ENCODE data around the gene SNAI3. TPM values are rescaled to one million over a fixed set of nuclear protein-coding genes. Genes with fewer than 3 reads are reported as not detected.

SNAI3 gene
- polyA plus RNA-seq, 1 donor, result 0.58 TPM

- no peak for DNase-seq
These were observed 19.5 kb upstream of the SNAI3 start for GRCh38 chr16:88705801-88706228.

GRCh38 chr16:88705076-88705684 is 18.9 kb upstream of the SNAI3 start:
- no peak for DNase-seq

- no peak for DNase-seq
These were observed 17.4 kb upstream of the SNAI3 start for GRCh38 chr16:88703486-88704309.

- no peak for DNase-seq
These were observed 16.3 kb upstream of the SNAI3 start for GRCh38 chr16:88702371-88703210.

GRCh38 chr16:88701581-88702370 is 15.5 kb upstream of the SNAI3 start:
- DNase-seq, result no peak

- DNase-seq, result peak; percentile 49
These were observed 14.6 kb upstream of the SNAI3 start for GRCh38 chr16:88700636-88701482.

DNA sequence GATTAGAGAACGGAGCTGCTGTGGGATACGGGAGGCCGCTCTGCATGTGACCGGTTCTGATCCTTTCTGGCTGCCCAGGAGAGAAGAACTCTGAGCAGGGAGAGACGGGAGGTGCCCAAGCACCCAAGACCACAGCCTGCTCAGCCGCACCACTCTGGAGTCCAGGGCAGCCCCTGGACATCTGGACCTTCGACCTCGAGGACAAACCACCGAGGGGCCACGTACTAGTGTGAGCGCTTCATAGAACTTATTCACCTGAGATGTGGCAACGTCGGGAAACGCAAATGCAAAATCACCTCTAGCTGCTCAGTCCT is 14.0 kb upstream of the SNAI3 start:
- no peak for DNase-seq

GRCh38 chr16:88699180-88699579 is 12.9 kb upstream of the SNAI3 start:
- DNase-seq, result no peak

DNA sequence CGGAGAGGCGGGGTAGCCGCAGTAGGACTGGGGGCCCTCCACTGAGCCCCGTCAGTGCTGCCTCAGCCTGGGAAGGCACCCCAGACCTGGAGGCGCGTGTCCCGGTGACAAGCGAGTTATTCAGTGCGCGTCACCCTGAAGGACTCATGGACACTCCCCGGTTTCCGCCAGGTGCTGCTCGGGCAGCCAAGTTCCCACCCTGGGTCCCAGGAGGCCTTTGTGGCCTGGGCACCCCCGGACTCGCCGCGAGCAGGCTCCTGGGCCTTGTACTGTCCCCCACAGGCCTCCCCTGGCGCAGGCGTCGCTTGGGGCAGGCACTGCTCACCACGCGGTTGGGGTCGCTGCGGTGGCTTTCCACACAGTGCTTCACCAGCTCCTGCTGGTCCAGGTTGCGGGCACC is 12.3 kb upstream of the SNAI3 start:
- DNase-seq, result no peak

DNA sequence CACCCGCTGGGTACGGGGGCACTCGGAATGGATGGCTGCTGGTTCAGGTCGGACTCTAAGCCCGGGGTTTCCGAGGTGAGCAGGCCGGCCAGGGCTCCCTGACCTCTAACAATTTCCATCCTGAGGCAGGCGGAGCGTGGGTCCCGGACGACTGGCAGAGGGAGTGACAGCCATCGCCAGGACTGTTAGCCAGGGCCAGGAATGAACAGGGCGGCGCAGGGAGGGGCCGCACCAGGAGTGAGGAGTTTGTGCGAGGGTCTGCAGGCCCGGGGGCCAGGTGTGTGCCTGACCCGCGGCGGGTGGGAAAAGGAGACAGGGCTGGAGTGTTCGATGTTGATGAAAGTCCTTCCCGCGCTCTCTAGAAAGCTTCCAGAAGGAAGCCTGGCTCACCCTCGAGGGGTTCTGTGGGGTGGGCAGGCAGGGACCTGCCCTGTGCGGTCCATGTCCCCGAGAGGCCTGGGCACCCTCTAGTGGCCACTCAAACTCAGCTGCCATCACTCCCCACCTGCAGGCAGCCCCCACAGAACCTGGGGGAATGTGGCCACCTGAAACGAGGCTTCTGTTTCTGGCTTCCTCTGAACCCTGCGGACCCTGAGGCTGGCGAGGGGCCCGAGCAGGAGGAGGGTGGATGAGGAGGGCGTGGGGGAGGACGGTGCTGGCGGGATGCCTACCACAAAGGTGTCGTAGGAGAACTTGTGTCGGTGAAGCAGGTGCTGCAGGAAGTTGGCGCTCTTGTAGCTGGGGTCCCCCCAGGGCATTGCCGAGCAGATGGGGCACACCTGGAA is 11.7 kb upstream of the SNAI3 start:
- DNase-seq, result no peak

DNA sequence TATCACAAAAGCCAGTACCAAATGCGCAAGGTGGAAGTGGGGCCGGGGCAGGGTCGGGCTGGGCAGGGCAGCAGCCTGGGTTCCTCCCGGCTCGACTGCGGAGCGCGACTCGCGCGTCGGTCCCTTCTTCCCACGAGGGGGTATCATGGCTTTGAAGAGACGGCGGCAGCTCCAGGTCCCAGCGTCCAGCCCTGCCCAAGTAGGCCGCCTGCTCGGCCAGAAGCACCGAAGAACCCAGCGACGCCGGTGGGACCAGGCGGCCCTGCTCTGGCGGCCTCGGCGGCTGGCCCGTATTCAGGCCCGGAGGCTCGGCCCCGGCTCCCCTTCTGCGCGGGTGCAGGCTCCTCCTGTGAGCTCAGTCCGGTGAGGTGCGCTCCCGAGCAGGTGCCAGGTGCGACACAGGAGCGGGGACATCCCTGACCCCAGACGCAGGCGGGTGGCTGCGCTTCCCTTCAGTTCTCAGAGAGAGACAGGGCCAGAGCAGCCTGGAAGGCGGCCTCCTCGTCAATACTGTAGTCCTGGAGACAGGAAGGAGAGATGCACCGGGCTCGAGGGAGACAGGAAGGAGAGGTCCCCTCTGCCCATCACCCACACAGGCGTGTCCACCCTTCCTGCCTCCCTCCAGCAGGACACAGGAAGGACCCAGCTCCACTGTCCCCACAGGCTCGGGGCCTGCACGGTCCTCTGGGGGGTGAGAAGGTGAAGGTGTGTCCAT is 11.0 kb upstream of the SNAI3 start:
- no peak for DNase-seq

GRCh38 chr16:88696441-88696840 is 10.1 kb upstream of the SNAI3 start:
- DNase-seq, result no peak

- DNase-seq, result no peak
These were observed 9.4 kb upstream of the SNAI3 start for GRCh38 chr16:88695753-88696152.

DNA sequence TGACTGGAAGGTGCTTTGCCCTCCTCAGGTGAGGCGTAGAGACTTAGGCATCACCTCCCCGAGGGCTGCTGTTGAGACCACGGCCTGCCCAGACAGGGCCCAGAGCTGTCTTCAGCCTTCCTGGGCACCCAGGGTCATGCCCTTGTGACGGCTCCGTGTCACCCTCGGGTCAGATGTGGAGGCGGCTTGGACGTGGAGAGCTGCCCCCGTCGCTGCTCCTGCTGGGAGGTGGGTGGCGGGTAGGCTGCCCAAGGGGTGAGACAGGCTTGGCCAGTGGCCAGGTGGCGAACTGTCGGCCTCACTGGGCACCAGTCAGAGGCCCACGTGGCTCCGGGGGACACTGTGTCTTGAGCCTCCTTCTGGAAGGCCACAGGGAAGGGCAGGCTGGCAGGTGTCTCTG is 8.9 kb upstream of the SNAI3 start:
- DNase-seq, result no peak

GRCh38 chr16:88694221-88695087 is 8.1 kb upstream of the SNAI3 start:
- no peak for DNase-seq

DNA sequence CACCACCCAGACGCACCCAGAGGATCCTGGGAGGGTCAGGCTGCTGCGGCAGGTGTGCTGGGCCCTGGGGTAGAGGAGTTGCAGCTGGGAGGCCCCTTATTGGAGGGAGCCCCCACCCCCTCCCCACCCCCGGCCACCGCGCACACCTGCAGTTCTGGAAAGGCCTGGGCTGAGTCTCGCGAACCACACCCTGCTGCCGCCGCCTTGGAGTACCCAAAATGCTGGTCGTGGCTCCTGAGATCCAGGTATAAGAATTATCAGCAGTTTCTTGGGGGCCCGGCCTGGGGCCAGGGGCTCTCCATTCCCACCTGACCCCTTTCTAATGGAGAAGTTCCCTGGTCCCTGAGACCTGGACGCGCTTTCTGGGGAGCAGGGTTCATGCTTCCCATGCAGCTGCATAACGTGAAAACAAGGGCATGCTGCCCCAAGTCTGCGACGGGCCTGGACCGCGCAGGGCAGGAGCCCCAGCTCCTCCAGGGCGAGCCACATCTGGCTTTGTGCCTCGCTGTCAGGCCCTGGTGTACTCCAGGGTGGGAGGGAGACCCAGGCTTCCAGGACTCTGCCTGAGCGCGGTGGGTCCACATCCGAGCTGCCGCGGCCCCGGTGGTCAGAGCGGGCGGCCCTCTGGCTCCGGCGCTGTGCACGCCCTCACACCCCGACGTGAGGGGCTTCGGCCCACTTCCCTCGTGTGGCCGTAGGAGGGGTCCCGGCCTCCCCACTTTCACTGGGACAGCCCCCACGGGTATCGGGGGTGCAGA is 7.3 kb upstream of the SNAI3 start:
- DNase-seq, result no peak

DNA sequence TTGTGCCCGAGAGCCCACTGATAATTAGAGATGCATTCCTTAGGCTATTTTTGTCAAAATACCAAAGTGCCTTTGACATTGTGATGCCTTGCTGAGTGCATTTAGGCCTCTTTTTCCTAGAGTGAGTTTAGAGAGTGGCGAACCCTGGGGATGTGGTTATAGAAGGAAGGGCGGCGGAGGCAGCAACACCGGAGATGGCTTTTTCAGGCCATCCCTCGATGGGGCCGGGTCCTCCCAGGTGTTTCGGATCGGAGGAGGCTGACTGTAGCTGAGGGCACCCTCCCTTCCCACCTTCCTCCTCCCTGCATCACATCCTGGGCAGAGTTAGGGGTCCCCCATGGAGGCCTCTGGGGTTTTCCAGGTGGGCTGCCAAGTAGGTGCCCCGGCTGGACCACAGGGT is 6.6 kb upstream of the SNAI3 start:
- no peak for DNase-seq

All from left kidney (tissue), 2 donors.